Stimulated activated naive CD8-positive, alpha-beta T cell treated with anti-CD3 and anti-CD28 coated beads, Interleukin-15, Interleukin-2, amounts not matched to agents 100 U/mL and 50 U/mL, for 24 hours (primary cell): ENCODE measurements around the gene DOK1.

Source experiments
- ATAC-seq: fragments of 150-1000 bp; cut with Tn5 transposase; one replicate; pipeline ENCODE4 v1.10.0; 2021
- DNase-seq: peaks from one replicate; pipeline ENCODE4 v3.0.0; 2021

The DOK1 gene

DNA sequence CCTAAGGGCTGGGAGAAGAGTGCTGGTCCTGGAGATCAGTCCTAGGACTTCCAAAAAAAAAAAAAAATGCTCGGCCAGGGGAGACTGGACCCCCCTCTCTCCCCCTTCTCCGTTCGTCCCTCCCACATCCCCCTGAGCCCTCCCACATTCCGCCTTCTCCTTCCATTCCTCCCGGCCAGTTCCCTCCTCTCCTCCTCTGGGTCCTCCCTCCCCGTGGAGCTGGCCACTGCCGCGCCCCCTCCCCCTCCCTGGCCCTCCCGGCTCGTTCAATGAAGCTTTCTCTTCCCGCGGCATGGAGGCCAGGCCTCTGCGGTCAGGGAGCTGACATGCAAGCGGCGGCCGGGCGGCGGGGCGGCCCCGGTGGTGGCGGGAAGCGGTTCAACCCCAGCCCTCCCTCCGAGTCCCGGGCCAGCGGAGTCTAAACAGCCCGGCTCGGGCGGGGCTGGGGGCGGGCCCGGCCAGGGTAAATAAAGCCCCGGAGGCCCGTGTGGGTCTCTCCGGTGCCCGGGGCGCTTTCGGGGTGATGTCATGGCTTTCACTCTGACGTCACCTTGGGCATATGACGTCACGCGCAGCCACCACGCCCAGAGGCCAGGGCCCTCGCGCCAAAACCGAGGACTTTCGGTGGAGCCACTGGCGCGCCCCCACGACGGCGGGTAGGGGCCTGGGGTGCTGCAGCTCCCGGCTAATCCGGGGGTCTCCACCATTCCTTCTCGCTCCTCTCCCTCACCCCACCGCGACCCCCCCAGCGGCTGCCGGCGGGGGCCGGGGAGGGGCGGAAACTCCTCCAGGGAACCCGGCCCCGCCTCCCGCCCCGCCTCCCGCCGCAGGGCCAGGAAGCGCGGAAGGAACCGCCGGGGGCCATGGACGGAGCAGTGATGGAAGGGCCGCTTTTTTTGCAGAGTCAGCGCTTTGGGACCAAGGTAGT lies at the start of gene DOK1, which contains the start of gene LOXL3:
TSS of gene DOK1 (plus strand) at position 829 of the 928 bp plus-strand sequence. CDS start at position 864, 35 bp downstream.
TSS of gene LOXL3 (minus strand) at position 51 of the 928 bp plus-strand sequence. CDS start 1,308 bp downstream, outside the sequence.
- ATAC-seq (peak; percentile 81), DNase-seq (peak; percentile 92)

DNA sequence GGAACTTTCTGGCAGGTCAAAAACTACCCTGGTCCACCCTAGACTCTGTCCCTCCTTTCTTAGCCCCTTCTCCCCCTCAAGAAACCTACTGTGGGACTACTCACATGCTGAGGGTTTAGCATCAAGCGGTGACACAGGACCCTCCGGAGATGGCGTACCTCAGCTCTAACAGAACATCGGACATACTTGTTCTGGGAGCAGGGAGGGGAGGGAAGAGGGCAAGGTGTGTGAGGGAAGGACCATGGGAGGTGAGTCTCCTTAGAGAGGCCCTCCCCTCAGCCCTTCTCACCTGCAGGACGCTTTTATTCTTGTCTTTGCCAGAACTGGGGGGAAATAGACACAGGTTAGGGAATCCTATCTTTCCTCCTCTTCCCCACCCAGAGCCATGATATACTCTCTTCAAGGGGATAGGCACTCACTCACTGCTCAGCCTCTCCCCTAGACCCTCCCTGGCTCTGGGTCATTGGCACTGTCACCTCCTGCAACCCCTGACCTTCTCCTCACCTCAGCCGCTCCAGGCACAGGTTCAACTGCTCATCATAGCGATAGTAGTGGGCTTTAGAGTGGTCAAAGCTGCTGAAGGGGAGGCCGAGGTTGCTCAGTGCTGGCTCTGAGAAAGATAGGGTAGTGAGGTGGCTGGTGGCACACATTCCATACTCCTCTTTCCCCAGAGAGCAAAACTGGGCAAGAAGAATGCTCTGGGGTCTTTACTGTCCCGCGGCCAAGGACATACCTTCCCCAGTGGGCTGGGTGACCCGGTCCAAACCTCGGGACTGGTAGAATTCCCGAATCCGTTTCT lies 48.9 kb upstream of the DOK1 start:
- DNase-seq (no peak), ATAC-seq (no peak)

DNA sequence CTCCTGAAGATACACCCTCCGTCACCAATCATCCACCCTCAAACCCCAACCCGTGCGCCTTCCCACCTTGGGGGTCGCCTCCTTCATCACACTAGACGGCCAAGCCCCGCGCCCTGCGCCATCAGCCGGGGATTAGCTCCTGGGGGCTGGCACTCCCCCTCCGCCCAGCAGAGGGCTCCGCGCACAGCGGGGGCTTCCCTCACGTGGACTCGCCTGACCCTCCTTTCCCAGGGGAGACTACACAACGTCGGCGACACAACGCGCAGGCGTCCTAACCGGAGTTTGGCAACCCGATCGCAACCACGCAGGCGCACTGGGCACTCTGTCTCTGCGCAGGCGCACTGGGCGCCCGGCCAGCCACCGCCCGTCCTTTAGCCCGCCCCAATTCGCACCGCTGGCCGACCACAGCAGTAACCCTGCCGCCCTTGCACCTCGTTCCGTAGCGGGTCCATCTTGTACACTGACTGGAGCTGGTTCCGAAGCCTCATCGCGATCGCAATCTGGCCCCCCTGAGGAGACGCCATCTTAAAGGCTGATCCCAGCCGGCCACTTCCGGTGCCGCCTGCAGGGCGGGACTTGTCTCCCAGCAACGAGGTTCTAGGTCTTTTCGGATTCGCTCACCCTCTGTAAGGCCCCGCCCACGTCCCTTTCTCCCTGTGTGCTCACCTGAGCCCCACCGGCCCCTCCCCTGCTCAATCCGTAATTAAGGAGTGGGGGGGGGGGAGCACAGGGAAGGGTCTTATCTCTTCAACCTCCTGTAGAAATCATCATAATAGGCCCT lies 47.2 kb upstream of the DOK1 start, which contains the start of gene PCGF1:
TSS of gene PCGF1 (minus strand) at position 551 of the 781 bp plus-strand sequence. CDS start at position 524, 27 bp downstream.
- peak; percentile 89 for ATAC-seq
- peak; percentile 100 for DNase-seq

DNA sequence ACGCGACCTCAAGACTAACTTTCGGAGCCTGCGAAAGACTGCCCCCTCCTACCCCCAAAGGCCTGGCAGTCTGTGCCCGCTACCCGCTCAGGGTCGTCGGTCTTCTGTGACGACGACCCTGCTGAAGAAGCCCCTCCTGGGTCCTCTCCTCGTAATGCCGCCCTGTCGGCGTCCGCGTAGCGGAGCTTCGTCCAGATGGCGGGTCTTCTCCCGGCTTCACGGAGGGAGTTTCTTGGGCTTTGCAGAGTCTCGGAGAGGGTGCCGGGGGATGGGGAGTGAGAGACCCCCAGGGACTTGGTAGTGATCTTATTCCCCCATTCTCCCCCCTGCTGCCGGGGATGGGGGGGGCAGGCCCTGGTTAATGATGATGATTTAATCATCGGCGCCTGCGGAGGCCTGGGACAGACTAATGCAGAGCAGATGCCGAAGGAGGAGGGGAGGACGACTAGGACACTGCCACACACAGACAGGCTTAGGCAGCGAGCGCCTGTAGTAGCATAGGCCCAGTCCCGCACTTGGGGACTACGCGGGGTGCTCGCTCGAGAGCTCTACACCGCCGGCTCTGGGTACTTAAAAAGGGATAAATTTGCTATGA lies 46.5 kb upstream of the DOK1 start:
- no peak for ATAC-seq
- DNase-seq = no peak

DNA sequence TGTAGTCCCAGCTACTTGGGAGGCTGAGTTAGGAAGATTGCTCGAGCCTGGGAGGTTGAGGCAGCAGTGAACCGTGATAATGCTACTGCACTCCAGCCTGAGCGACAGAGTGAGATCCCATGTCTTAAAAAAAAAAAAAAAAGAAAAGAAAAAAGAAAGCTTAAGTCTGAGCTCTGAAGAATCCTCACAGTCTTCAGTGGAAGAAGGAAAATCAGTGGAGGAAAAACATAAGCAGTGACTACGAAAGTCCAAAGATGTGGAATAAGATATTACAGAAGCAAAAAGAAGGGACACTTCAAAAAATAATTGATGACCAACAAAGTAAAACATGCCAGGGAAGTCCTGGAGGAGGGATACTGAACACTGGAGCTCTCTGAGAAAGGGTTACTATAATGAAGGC lies 44.2 kb upstream of the DOK1 start:
- no peak for DNase-seq
- ATAC-seq = no peak

DNA sequence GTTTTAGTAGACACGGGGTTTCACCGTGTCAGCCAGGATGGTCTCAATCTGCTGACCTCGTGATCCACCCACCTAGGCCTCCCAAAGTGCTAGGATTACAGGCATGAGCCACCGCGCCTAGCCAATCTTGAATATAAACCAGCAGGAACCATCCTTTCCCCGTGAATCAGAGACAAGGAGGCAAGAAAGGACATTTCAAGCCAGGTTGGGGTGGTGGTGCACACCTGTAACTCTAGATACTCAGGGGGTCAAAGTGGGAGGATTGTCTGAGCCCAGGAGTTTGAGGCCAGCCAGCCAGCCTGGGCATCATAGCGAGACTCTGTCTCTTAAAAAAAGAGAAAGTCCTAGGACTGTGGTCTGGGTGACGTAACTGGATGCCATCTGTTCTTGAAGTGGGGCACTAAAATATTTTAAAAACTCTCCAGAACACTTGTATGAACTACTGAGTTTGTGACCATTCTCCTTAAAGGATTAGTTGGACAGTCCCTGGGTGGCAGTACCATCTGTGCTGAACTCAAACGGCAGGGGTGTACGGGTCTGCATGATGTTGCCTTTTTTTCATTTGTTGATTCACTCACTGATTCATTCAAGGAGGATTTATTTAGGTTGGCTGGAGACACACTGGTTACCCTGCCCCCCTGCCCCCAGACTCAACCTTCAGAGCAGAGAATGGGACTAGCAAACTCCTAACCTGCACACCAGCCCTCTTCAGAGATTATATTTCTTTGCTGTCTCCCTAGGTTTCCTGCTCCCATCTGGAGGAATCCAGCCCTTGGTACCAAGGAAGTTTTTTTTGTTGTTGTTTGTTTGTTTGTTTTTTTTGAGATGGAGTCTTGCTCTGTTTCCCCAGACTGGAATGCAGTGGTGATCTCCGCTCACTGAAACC lies 43.2 kb upstream of the DOK1 start:
- DNase-seq = no peak
- ATAC-seq = no peak

DNA sequence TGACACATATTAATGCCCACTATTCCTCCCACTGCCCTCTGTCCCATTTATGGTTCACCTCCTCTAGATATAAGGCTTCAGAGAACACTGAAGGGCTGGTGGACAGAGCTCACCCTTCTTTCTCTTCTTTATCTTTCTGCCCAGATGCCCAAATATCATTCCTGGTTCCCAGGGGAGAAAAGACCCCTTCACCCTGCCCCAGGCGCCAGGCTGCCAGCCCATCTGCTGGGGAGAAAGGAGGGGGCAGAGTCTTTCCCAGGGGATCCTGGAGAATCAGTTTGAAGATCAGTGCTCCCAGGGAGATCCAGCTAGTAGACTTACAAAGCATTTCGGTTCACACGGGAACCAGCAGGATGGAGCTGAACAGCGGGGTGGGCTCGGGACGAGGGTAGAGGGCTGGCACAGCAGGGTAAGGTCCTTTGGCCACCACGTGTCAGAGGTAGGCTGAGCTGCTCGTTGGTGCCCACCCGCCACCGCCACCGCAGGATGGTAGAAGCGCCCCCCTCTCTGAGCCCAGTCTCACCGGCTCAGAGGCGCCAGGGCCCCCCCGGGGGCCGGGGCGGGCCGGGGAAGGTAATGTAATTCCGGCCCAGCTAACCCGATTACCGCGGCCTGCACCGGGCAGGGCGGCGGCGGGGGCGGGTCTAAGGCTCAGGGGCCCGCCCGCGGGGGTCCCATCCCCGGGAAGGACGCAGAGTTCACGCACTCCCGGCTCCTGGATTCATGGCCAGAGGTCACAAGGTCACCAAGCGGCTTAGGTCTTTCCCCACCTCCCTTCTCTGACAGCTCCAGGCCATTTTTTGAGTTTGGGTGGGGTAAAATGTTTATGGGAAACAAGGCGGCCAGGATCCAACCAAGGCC lies 41.5 kb upstream of the DOK1 start:
- ATAC-seq (no peak), DNase-seq (no peak)

DNA sequence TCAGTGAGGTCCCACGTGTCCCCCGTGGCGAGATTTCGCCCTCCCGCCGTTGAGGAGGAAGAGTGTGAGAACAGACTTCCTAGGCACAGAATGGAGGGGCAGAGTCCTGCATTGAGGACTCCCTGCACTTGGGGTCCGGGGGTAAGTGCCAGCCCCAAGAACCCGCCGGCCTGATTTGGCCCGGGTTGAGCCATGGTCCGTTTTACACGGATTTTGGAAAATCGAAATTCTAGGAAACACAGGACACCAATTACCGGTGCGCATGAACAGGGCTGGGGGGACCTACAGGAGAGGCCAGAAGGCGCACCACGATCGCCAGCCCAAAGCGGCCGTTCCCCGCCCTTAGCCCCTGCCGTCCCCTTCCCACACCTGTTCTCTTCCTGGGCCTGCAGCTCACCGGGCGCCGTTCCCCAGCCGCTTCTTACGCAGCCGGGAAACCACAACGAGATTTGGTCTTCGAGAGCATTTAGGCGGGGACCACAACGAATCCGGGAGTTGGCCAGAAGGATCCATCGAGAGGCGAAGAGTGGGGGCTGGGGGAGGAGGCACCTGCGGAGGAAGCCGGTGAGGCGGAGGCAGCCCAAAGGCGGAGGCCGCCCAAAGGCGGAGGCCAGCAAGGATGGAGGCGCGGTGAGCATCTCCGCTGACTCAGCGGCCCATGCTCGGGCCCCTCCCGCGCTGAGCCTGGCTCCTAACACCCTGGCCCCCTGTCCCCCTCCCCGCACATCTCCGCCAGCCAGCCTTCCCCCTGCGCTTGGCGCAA lies 40.7 kb upstream of the DOK1 start:
- peak; percentile 14 for ATAC-seq
- peak; percentile 35 for DNase-seq

DNA sequence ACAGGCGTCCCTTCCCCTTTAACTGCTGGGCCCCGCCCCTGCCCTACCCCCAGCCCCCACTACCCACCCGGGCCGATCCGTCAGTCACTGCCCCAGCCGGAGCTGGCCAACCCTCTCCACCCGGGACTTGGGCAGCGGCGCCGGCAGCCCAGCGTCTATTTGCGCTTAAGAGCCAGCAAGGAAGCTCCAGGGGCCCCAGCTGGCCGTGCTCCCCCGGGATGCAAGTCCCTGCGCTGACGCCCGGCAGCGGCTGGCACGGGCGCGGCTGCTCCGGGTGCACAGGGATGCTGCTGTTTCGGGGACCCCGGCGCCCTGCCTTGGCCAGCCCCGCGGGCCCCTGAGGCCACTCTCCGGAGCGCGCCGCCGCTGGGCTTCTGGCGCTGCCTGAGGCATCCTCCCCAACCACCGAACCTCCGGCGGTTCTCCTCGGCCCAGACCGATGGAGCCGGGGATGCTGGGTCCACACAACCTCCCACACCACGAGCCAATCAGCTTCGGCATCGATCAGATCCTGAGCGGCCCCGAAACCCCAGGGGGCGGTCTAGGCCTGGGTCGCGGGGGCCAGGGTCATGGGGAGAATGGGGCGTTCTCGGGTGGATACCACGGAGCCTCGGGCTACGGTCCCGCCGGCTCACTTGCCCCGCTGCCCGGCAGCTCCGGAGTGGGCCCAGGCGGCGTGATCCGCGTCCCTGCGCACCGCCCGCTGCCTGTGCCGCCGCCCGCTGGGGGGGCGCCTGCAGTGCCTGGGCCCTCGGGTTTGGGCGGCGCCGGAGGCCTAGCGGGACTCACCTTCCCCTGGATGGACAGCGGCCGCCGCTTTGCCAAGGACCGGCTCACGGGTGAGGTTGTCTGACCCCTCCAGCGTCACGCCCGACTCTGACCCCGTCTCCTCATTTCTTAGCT lies 39.9 kb upstream of the DOK1 start, which contains the start of gene TLX2:
TSS of gene TLX2 (plus strand) at position 83 of the 903 bp plus-strand sequence. CDS start at position 440, 357 bp downstream.
- ATAC-seq (peak; percentile 19), DNase-seq (no peak)

DNA sequence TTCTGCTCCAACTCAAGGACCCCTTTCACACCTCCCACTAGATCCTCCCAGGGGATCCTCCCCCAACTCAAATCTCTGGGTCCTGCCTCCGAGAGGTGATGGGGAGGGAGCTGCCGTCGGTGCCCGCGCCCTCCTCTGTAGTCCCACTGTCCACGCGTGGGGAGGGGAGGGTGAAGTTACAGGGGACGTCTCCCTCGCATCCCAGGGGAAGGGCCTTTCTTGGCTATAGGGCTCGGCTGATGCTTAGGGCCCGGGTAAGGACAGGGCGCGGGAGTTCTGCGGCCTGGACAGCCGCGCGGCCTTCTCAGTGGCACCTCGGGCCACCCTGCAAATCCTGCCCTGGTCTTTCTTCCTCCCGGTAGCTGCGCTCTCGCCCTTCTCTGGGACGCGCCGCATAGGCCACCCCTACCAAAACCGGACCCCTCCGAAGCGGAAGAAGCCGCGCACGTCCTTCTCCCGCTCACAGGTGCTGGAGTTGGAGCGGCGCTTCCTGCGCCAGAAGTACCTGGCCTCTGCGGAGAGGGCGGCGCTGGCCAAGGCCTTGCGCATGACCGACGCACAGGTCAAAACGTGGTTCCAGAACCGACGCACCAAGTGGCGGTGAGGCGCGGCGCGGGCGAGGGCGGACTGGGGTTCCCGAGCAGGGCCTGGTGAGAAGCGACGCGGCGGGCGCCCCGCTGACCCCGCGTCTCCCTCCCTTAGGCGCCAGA lies 39.1 kb upstream of the DOK1 start:
- ATAC-seq = no peak
- DNase-seq = no peak

DNA sequence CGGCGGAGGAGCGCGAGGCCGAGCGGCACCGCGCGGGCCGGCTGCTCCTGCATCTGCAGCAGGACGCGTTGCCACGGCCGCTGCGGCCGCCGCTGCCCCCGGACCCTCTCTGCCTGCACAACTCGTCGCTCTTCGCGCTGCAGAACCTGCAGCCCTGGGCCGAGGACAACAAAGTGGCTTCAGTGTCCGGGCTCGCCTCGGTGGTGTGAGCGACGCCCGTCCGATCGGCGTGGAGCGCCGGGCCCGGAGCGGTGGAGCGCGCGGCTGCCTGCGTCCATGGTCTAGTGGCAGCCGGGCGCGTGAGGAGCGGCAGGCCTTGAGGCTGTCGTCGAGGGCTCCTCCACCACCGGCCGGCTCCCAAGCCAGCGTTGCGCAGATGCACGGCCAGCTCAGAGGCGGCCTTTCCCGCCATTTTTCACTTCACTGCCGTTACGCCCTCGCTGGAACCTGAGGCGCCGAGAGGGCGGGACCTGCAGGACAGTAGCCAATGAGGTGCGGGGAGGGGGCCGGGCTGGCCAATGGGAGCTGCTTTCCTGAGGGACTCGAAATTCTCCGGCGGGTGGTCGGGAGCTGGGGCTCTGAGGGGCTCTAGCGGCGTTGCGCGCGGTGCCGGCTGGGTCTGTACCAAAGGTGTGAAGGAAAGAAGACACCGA lies 38.4 kb upstream of the DOK1 start:
- peak; percentile 78 for DNase-seq
- ATAC-seq = peak; percentile 67

DNA sequence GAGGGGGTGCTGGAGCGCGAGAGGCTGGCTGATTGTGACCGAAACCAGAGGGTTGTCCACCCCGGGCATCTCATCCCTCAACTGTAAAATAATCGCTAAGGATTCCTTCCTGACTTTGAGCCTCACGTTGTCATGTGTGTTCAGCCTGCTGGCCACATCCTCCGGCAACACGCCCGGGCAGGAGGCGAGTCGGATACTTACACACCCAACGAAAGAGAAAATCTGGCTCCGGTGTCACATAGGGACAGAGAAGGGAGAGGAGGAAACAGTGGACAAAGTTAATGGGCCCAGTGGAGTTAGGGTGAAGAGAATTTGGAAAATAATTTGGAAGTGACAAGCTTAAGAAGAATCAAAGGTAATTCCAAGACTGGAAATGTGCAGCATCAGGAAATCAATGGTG lies 37.9 kb upstream of the DOK1 start:
- ATAC-seq (no peak), DNase-seq (no peak)

DNA sequence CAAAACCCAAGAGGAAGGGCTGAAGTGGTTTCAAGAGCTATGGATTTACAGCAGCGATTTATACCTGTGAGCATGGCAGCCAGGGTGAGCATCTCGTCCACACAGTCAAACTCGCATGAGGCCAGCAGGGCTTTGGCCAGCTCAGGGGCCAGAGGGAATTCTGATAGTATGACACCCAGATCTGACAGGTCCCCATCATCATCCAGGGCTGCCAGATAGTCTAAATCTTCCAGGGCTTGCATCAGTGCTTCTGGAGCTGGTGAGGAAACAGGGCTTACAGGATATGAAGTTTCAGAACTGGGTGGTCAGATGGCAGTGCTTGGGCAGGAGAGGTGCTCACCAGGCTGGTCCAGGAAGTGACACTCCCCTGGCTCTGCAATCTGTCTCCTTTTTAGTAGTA lies 32.0 kb upstream of the DOK1 start:
- DNase-seq = no peak
- ATAC-seq = no peak

DNA sequence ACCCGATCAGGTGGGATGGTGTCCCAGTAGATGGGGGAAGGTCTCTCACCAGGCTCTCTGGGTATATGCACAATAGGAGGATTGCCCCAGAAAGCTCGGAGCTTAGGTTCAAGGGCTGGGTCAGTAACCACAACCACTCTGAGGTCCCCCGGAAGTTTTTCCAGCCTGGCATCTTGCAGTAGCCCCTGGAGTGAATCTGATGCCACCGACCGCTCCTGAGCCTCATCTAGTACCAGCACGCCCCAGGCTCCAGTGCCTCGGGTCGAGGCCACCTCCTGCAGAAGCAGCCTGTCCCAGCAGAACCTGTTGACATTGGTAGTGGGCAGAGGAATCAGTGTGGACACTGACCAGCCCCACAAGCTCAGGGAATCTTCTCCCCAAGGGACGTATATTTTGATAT lies 30.5 kb upstream of the DOK1 start:
- DNase-seq = no peak

DNA sequence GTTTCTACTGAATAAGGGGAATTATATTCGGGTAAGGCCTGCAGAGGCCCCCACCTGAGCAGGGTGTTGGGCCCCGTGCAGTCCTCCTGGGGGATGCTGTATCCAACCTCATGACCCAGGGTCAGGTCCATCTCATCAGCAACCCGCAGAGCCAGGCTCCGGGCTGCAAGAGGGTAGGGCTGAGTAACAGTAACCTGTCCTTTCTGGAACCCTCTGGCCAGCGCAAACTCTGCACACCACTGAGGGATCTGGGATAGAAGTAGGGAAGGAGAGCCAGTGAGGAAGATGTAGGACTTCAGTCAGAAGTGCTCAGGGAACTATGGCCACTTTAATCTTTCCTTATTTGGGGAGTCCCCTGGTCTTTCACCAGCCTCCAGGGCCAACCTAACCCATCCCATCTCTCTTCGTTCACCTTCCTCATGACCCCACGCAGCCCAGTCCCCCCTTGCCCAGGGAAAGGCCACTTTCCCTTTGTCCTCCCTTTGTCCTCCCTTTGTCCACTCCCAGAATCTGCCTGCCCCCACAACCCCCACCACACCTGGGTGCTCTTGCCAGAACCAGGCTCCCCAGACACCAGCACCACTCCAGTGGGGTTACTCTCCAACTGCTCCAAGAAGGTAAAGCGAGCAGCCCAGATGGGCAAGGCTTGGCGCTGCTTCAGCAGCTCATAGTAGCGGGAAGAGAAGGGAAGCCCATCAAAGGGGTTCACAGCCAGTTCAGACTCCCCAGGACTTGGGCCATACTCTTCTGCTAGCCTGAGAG lies 29.4 kb upstream of the DOK1 start:
- no peak for DNase-seq
- no peak for ATAC-seq

More for the DNA sequence above, 30.5 kb upstream of the DOK1 start:
- no peak for ATAC-seq
